A549 (cell line): ENCODE results near the gene C1QTNF3.

Experiments used
- CBX8 ChIP-seq: fragments of 200-600 bp; sonication (generic); IDR thresholded peaks from 2 replicates; pipeline ENCODE4 v1.6.1; 2016
- CEBPB ChIP-seq, 2 experiments: fragments of >200 bp in 1 of 2; sonication (Bioruptor Twin) in 1 of 2; formaldehyde crosslinking in 1 of 2; IDR thresholded peaks; 2 replicates each; pipeline ENCODE4 v1.6.1; 2012 to 2016
- CTCF ChIP-seq: fragments of >200 bp; sonication (Bioruptor Twin); formaldehyde crosslinking; IDR thresholded peaks from 3 replicates; pipeline ENCODE4 v1.5.1; 2016
- EP300 ChIP-seq, 2 experiments: fragments of >200 bp; sonication (Bioruptor Twin); formaldehyde crosslinking; IDR thresholded peaks; 2 replicates in 1 of 2; 3 replicates in 1 of 2; pipeline ENCODE4 v1.6.1; 2016 to 2017
- FOSL2 ChIP-seq, 2 experiments: fragments of 450-650 bp in 1 of 2; fragments of >200 bp in 1 of 2; sonication (Bioruptor Twin) in 1 of 2; formaldehyde crosslinking; IDR thresholded peaks; 2 replicates each; pipeline versions ENCODE4 v1.5.0 to v1.6.1; 2016 to 2020; ENCODE audit warnings: mild to moderate bottlenecking in 1 of 2, moderate library complexity in 1 of 2
- MAX ChIP-seq: IDR thresholded peaks from 2 replicates; pipeline ENCODE4 v1.6.1; 2012
- POLR2A ChIP-seq: IDR thresholded peaks from 2 replicates; pipeline ENCODE4 v1.6.1; 2012; ENCODE audit warnings: mild to moderate bottlenecking, low read length
- RAD21 ChIP-seq, 2 experiments: fragments of >200 bp in 1 of 2; sonication (Bioruptor Twin) in 1 of 2; formaldehyde crosslinking in 1 of 2; IDR thresholded peaks in 1 of 2; conservative IDR thresholded peaks in 1 of 2; 2 replicates in 1 of 2; 3 replicates in 1 of 2; pipeline ENCODE4 v1.6.1; 2012 to 2018; ENCODE audit warnings: inconsistent platforms in 1 of 2
- RCOR1 ChIP-seq: fragments of 150-350 bp; IDR thresholded peaks from 2 replicates; pipeline ENCODE4 v1.6.1; 2014; ENCODE audit warnings: antibody characterized with exemption, low read length, low read depth
- TF ChIP-seq, protein P1 (sequence below): fragments of 450-650 bp; IDR thresholded peaks from 2 replicates; pipeline ENCODE4 v1.6.1; 2014; ENCODE audit warnings: antibody characterized with exemption

- TF ChIP-seq, protein P1, sequence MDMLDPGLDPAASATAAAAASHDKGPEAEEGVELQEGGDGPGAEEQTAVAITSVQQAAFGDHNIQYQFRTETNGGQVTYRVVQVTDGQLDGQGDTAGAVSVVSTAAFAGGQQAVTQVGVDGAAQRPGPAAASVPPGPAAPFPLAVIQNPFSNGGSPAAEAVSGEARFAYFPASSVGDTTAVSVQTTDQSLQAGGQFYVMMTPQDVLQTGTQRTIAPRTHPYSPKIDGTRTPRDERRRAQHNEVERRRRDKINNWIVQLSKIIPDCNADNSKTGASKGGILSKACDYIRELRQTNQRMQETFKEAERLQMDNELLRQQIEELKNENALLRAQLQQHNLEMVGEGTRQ, result no peak
- TF ChIP-seq CEBPB (IDR thresholded peaks at IDR 0.05) (no peak), CBX8 (no peak), EP300 (IDR thresholded peaks at IDR 0.05) (no peak), POLR2A (no peak), CTCF (no peak), RAD21 (conservative IDR thresholded peaks at IDR 0.05 in 1 of 2, IDR thresholded peaks at IDR 0.05 in 1 of 2) (no peak), FOSL2 (IDR thresholded peaks at IDR 0.05) (no peak), FOSL2 (CRISPR knock-in tag; IDR thresholded peaks at IDR 0.05) (no peak), MAX (no peak), RCOR1 (no peak)
These were observed at the start of gene C1QTNF3 for GRCh38 chr5:34043099-34043876.
